B cell (primary cell): ENCODE results near the gene NTM. TPM values are rescaled to one million over a fixed set of nuclear protein-coding genes. Genes with fewer than 3 reads are reported as not detected.

Experiments
- ATAC-seq: fragments of 200-7000 bp; cut with Tn5 transposase; one replicate; pipeline ENCODE4 v1.10.0; 2021; ENCODE audit warnings: low read depth, mild to moderate bottlenecking, moderate number of reproducible peaks, moderate library complexity
- CTCF ChIA-PET: fragments of 350-600 bp; sonication (Branson Sonifier 250); formaldehyde crosslinking; loops from one replicate; lab custom pipeline; 2021; ENCODE audit warnings: antibody characterized with exemption, inconsistent platforms; lab: Charles Lee
- POLR2A ChIA-PET: fragments of 350-600 bp; sonication (Branson Sonifier 250); formaldehyde crosslinking; loops from one replicate; lab custom pipeline; 2021; ENCODE audit warnings: antibody characterized with exemption; lab: Charles Lee
- DNase-seq: peaks from one replicate; pipeline ENCODE4 v3.0.0; 2013
- H2AFZ ChIP-seq: 2 replicates; pipeline ENCODE4 v1.6.1; 2012; ENCODE audit warnings: mild to moderate bottlenecking, low read depth, low read length; ENCODE audit not compliant: insufficient read depth, poor library complexity, severe bottlenecking
- H3K27ac ChIP-seq, 2 donors: 1 replicate in 1 of 2; 2 replicates in 1 of 2; pipeline ENCODE4 v1.5.1; 2012 to 2013; ENCODE audit warnings: low read length in 2 of 2, mild to moderate bottlenecking in 2 of 2, moderate library complexity in 1 of 2
- H3K27me3 ChIP-seq, 4 experiments: fragments of 200-600 bp in 1 of 4; sonication (generic) in 1 of 4; replicated peaks in 1 of 4; 1 replicate in 2 of 4; 2 replicates in 2 of 4; pipeline versions ENCODE4 v1.6.1 to v1.7.0; 2013 to 2016; ENCODE audit warnings: low read length in 3 of 4, mild to moderate bottlenecking in 2 of 4, mixed read lengths in 1 of 4, moderate library complexity in 1 of 4; ENCODE audit not compliant: insufficient read depth in 4 of 4, control insufficient read depth in 3 of 4; ENCODE audit errors: control extremely low read depth in 1 of 4
- H3K36me3 ChIP-seq, 2 experiments: replicated peaks in 1 of 2; 1 replicate in 1 of 2; 2 replicates in 1 of 2; pipeline versions ENCODE4 v1.6.1 to v1.7.1; 2013; ENCODE audit warnings: low read length in 1 of 2; ENCODE audit not compliant: insufficient read depth in 2 of 2, control insufficient read depth in 1 of 2; ENCODE audit errors: control extremely low read depth in 1 of 2, extremely low read depth in 1 of 2
- H3K4me1 ChIP-seq, 2 donors: fragments of 200-600 bp in 1 of 2; sonication (generic) in 1 of 2; 1 replicate in 1 of 2; 2 replicates in 1 of 2; pipeline versions ENCODE4 v1.5.1 to v1.6.1; 2013 to 2017; ENCODE audit warnings: low read length in 2 of 2; ENCODE audit not compliant: control insufficient read depth in 2 of 2, insufficient read depth in 2 of 2
- H3K4me2 ChIP-seq: replicated peaks from 2 replicates; pipeline ENCODE3; 2012; ENCODE audit warnings: mild to moderate bottlenecking, low read depth, low read length; ENCODE audit not compliant: poor library complexity, severe bottlenecking
- H3K4me3 ChIP-seq, 5 experiments: fragments of 200-600 bp in 1 of 5; sonication (generic) in 1 of 5; 1 replicate in 3 of 5; 2 replicates in 2 of 5; pipeline versions ENCODE4 v1.5.1 to v1.7.0; 2011 to 2016; ENCODE audit warnings: low read length in 4 of 5, mild to moderate bottlenecking in 4 of 5, low read depth in 2 of 5, control low read depth in 1 of 5, moderate library complexity in 1 of 5; ENCODE audit not compliant: insufficient read depth in 1 of 5; ENCODE audit errors: control extremely low read depth in 1 of 5, extremely low read depth in 1 of 5
- H3K79me2 ChIP-seq: fragments of 200-600 bp; sonication (generic); one replicate; pipeline ENCODE4 v1.6.0; 2016; ENCODE audit warnings: low read length; ENCODE audit not compliant: control insufficient read depth, insufficient read depth
- H3K9ac ChIP-seq: fragments of 200-600 bp; sonication (generic); 2 replicates; pipeline ENCODE4 v1.6.1; 2017; ENCODE audit warnings: mild to moderate bottlenecking, low read length, moderate library complexity
- H3K9me3 ChIP-seq, 3 donors: one replicate each; pipeline versions ENCODE4 v1.6.1 to v1.7.1; 2013; ENCODE audit warnings: low read length in 2 of 3; ENCODE audit not compliant: control insufficient read depth in 2 of 3, insufficient read depth in 1 of 3; ENCODE audit errors: control extremely low read depth in 1 of 3
- H4K20me1 ChIP-seq: 2 replicates; pipeline ENCODE4 v1.6.0; 2012; ENCODE audit warnings: mild to moderate bottlenecking, low read length; ENCODE audit not compliant: insufficient read depth, control insufficient read depth, poor library complexity, severe bottlenecking
- H3K27ac Mint-ChIP-seq: one replicate; pipeline ENCODE4 v1.8.0; 2021; ENCODE audit warnings: mixed read lengths
- H3K27me3 Mint-ChIP-seq: one replicate; pipeline ENCODE4 v1.8.0; 2021; ENCODE audit warnings: mixed read lengths
- H3K4me1 Mint-ChIP-seq: one replicate; pipeline ENCODE4 v1.8.0; 2021; ENCODE audit warnings: mixed read lengths
- H3K4me3 Mint-ChIP-seq: one replicate; pipeline ENCODE4 v1.8.0; 2021; ENCODE audit warnings: mixed read lengths
- H3K9me3 Mint-ChIP-seq: one replicate; pipeline ENCODE4 v1.8.0; 2022; ENCODE audit warnings: mixed read lengths; ENCODE audit not compliant: insufficient read depth
- EZH2 ChIP-seq: IDR thresholded peaks from 2 replicates; pipeline ENCODE4 v1.6.1; 2012; ENCODE audit warnings: borderline replicate concordance, low read depth, mild to moderate bottlenecking, moderate library complexity, low read length; ENCODE audit not compliant: insufficient read depth, poor library complexity, severe bottlenecking
- WGBS: methylation state at CpG from one replicate; pipeline ENCODE4 v1.1.5; 2013; ENCODE audit warnings: missing lambda C conversion rate; ENCODE audit not compliant: insufficient coverage; 5-methylcytosine and 5-hydroxymethylcytosine counted together
- intact Hi-C: fragments of 100-400 bp; cut with micrococcal nuclease; formaldehyde crosslinking; loops from one replicate; pipeline ENCODE4 v1.10.0; 2022
- polyA plus RNA-seq: library from polyadenylated mRNA; depleted of rRNA; stranded (reverse); fragments of >200 nt; gene quantifications from 2 replicates; pipeline ENCODE4 v1.2.3, GENCODE V29; 2012
- total RNA-seq, 2 donors: library from RNA; stranded (reverse); fragments of 120-200 nt in 1 of 2; gene quantifications; 1 replicate in 1 of 2; 2 replicates in 1 of 2; pipeline versions ENCODE4 v1.2.3 to v1.2.4, GENCODE V29; 2013 to 2022
- TF ChIP-seq, protein P1 (sequence below): fragments of 200-600 bp; IDR thresholded peaks from one replicate; pipeline ENCODE4 v1.8.0; 2022; ENCODE audit warnings: antibody characterized with exemption, mild to moderate bottlenecking

NTM gene
- total and polyA plus RNA-seq, 2 donors (not counting 1 experiment from before 2014, with no cell fraction given), result not detected

DNA sequence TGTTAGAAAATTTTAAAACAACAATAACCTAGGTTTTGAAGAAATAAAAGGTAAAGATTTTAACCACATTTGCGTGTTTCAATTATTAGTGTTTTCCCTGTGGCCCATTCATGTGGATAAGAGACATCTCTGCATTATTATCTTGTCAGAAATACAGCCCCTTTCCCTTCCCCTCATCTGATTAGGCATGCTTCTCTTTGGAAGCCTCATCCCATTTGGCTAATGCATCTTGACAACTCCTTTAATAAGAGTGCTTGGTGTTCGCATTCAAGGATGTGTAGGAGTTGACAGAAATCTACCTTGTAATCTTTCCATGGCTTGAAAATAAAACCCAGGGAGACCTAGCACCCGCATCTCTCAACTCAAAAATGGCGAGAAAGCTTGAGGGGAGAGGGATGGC lies 635.5 kb downstream of the NTM start:
- ChIA-PET POLR2A (no interaction called here), CTCF (no interaction called here)
- H3K9ac ChIP-seq, result no peak overlapping the region
- intact Hi-C loops, result no loop called here
- no peaks in the 10 kb centered on the region for H3K4me1 ChIP-seq
- no peak overlapping the region for H3K27ac ChIP-seq
- no peak overlapping the region for H3K4me3 ChIP-seq
- peaks cover 0 to 6% (median 0%) of the 10 kb centered on the region in 3 donors for H3K9me3 ChIP-seq
- Mint-ChIP-seq H3K4me1 (no peaks in the 10 kb centered on the region), H3K27ac (no peak overlapping the region), H3K27me3 (no peaks in the 10 kb centered on the region), H3K9me3 (no peaks in the 10 kb centered on the region), H3K4me3 (no peak overlapping the region)
- no peaks in the 10 kb centered on the region for H4K20me1 ChIP-seq
- no peaks in the 10 kb centered on the region for H3K79me2 ChIP-seq
- no peaks in the 10 kb centered on the region for H3K36me3 ChIP-seq
- no peak overlapping the region for H3K4me2 ChIP-seq
- no peak for ATAC-seq
- TF ChIP-seq, protein P1, sequence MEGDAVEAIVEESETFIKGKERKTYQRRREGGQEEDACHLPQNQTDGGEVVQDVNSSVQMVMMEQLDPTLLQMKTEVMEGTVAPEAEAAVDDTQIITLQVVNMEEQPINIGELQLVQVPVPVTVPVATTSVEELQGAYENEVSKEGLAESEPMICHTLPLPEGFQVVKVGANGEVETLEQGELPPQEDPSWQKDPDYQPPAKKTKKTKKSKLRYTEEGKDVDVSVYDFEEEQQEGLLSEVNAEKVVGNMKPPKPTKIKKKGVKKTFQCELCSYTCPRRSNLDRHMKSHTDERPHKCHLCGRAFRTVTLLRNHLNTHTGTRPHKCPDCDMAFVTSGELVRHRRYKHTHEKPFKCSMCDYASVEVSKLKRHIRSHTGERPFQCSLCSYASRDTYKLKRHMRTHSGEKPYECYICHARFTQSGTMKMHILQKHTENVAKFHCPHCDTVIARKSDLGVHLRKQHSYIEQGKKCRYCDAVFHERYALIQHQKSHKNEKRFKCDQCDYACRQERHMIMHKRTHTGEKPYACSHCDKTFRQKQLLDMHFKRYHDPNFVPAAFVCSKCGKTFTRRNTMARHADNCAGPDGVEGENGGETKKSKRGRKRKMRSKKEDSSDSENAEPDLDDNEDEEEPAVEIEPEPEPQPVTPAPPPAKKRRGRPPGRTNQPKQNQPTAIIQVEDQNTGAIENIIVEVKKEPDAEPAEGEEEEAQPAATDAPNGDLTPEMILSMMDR, result no peak
- TF ChIP-seq EZH2, result no peak
- no peaks in the 10 kb centered on the region for H3K27me3 ChIP-seq
- no peak overlapping the region for H2AFZ ChIP-seq
- WGBS, result no CpG with 5 or more reads among the region's 4 CpGs
- no peak for DNase-seq

DNA sequence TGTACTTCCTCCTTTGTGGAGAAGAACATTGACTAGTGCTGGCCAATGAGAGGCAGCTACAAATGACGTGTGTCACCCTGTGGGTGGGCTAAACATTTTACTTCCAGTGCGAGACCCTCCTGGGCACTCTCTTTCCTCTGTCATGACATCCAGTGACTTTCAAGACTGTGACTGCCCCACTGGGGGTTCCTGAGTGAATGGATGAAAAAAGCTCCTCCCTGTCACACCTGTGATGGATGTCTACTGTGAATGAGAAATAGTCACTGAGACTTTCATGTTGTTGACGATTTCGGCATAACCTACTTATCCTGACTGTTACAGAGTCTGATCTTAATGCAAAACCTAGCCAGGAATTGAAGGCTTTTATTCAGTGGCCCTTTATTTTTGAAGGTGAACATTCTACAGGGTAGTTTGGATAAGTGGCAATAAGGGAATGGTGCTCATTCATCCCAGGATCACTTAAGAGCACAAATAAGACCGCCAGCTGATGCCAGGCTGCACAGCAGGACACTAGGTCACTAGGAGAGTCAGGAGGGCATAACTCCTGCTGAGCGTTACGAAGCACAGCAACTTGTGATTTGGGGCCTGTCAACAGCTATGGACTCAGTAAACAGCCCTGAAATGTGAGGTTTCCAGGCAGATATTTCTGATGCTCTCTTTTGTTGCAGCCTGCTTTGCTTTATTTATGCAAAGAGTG lies 636.6 kb downstream of the NTM start:
- no peaks in the 10 kb centered on the region for H3K79me2 ChIP-seq
- intact Hi-C loops, result no loop called here
- DNase-seq (no peak), ATAC-seq (no peak)
- Mint-ChIP-seq H3K4me3 (no peak overlapping the region), H3K4me1 (no peaks in the 10 kb centered on the region), H3K27me3 (no peaks in the 10 kb centered on the region), H3K9me3 (no peaks in the 10 kb centered on the region), H3K27ac (no peak overlapping the region)
- peaks cover 0 to 6% (median 0%) of the 10 kb centered on the region in 3 donors for H3K9me3 ChIP-seq
- H4K20me1 ChIP-seq, result no peaks in the 10 kb centered on the region
- no peak overlapping the region for H3K9ac ChIP-seq
- H3K4me2 ChIP-seq, result no peak overlapping the region
- no peak overlapping the region for H2AFZ ChIP-seq
- POLR2A ChIA-PET, result no interaction called here
- no peaks in the 10 kb centered on the region for H3K27me3 ChIP-seq
- H3K27ac ChIP-seq, result no peak overlapping the region
- no peaks in the 10 kb centered on the region for H3K4me1 ChIP-seq
- H3K36me3 ChIP-seq, result no peaks in the 10 kb centered on the region
- TF ChIP-seq EZH2, result no peak
- TF ChIP-seq, protein P1, result no peak
- no peak overlapping the region for H3K4me3 ChIP-seq
- CTCF ChIA-PET, result no interaction called here
- 86% methylated on average over 5 of the region's 7 CpGs for WGBS
